ENCODE results near the gene LPAR3.

The LPAR3 gene

GRCh38 chr1:84887261-84887934 lies 5.6 kb downstream of the LPAR3 start:
- ChIA-PET CTCF (no interaction called here), POLR2A (no interaction called here)
- Histone ChIP-seq H3K36me3 (ENCODE audit: control insufficient read depth in 4 of 4, insufficient read depth in 4 of 4, low read length in 3 of 4) (peaks cover 0 to 3% (median 0%) of the 10 kb centered on the region in 4 experiments), H3K27me3 (replicated peaks in 2 of 5; ENCODE audit: control insufficient read depth in 4 of 5, insufficient read depth in 5 of 5, low read length in 4 of 5) (peaks cover 0 to 11% (median 7%) of the 10 kb centered on the region in 5 experiments), H3K9me3 (ENCODE audit: control extremely low read depth in 1 of 5, control insufficient read depth in 4 of 5, insufficient read depth in 2 of 5, low read depth in 1 of 5, low read length in 4 of 5) (peaks cover 0 to 3% (median 0%) of the 10 kb centered on the region in 5 experiments), H3K27ac (ENCODE audit: insufficient read depth in 1 of 2, low read depth in 1 of 2, low read length in 2 of 2, poor library complexity in 1 of 2, severe bottlenecking in 2 of 2) (no peak overlapping the region), H3K4me1 (ENCODE audit: control extremely low read depth in 1 of 4, control insufficient read depth in 4 of 4, insufficient read depth in 4 of 4, low read length in 3 of 4) (peaks cover 2 to 8% (median 2%) of the 10 kb centered on the region in 4 experiments), H3K4me3 (ENCODE audit: control insufficient read depth in 1 of 7, extremely low read depth in 1 of 7, insufficient read depth in 4 of 7, low read depth in 2 of 7, low read length in 6 of 7) (no peak overlapping the region)
- no peak for DNase-seq
- 100% methylated on average over 3 of the region's 4 CpGs for WGBS (ENCODE audit: insufficient coverage)

GRCh38 chr1:84885469-84885868 lies 7.5 kb downstream of the LPAR3 start:
- 100% methylated on average over 1 of the region's 2 CpGs for WGBS (ENCODE audit: insufficient coverage)
- H3K27ac ChIP-seq (ENCODE audit: insufficient read depth in 1 of 2, low read depth in 1 of 2, low read length in 2 of 2, poor library complexity in 1 of 2, severe bottlenecking in 2 of 2) = no peak overlapping the region
- CTCF ChIA-PET = interaction anchor here (1.8 kb wide), 1 partner anchor 113 kb away, joined by 5 read pairs; no protein-coding TSS in a partner anchor

GRCh38 chr1:84884671-84885389 lies 8.2 kb downstream of the LPAR3 start:
- no peak overlapping the region for H3K4me3 ChIP-seq (ENCODE audit: control insufficient read depth in 1 of 7, extremely low read depth in 1 of 7, insufficient read depth in 4 of 7, low read depth in 2 of 7, low read length in 6 of 7)
- H3K27me3 ChIP-seq (replicated peaks in 2 of 5; ENCODE audit: control insufficient read depth in 4 of 5, insufficient read depth in 5 of 5, low read length in 4 of 5) = no peaks in the 10 kb centered on the region
- WGBS (ENCODE audit: insufficient coverage) = 92% methylated on average over 6 of the region's 7 CpGs
- no peak for DNase-seq
- H3K9me3 ChIP-seq (ENCODE audit: control extremely low read depth in 1 of 5, control insufficient read depth in 4 of 5, insufficient read depth in 2 of 5, low read depth in 1 of 5, low read length in 4 of 5) = peaks cover 0 to 8% (median 2%) of the 10 kb centered on the region in 5 experiments
- H3K36me3 ChIP-seq (ENCODE audit: control insufficient read depth in 4 of 4, insufficient read depth in 4 of 4, low read length in 3 of 4) = peaks cover 0 to 5% (median 0%) of the 10 kb centered on the region in 4 experiments
- POLR2A ChIA-PET = no interaction called here
- H3K27ac ChIP-seq (ENCODE audit: insufficient read depth in 1 of 2, low read depth in 1 of 2, low read length in 2 of 2, poor library complexity in 1 of 2, severe bottlenecking in 2 of 2) = no peak overlapping the region
- CTCF ChIA-PET = interaction anchor here (1.8 kb wide), 1 partner anchor 113 kb away, joined by 5 read pairs; no protein-coding TSS in a partner anchor
- peaks cover 0 to 6% (median 0%) of the 10 kb centered on the region in 4 experiments for H3K4me1 ChIP-seq (ENCODE audit: control extremely low read depth in 1 of 4, control insufficient read depth in 4 of 4, insufficient read depth in 4 of 4, low read length in 3 of 4)

More at GRCh38 chr1:84885469-84885868, 7.5 kb downstream of the LPAR3 start:
- no peak for DNase-seq
- Histone ChIP-seq H3K27me3 (replicated peaks in 2 of 5; ENCODE audit: control insufficient read depth in 4 of 5, insufficient read depth in 5 of 5, low read length in 4 of 5) (no peaks in the 10 kb centered on the region), H3K4me1 (ENCODE audit: control extremely low read depth in 1 of 4, control insufficient read depth in 4 of 4, insufficient read depth in 4 of 4, low read length in 3 of 4) (peaks cover 0 to 6% (median 0%) of the 10 kb centered on the region in 4 experiments), H3K4me3 (ENCODE audit: control insufficient read depth in 1 of 7, extremely low read depth in 1 of 7, insufficient read depth in 4 of 7, low read depth in 2 of 7, low read length in 6 of 7) (no peak overlapping the region), H3K36me3 (ENCODE audit: control insufficient read depth in 4 of 4, insufficient read depth in 4 of 4, low read length in 3 of 4) (peaks cover 0 to 3% (median 0%) of the 10 kb centered on the region in 4 experiments), H3K9me3 (ENCODE audit: control extremely low read depth in 1 of 5, control insufficient read depth in 4 of 5, insufficient read depth in 2 of 5, low read depth in 1 of 5, low read length in 4 of 5) (peaks cover 0 to 8% (median 2%) of the 10 kb centered on the region in 5 experiments)
- POLR2A ChIA-PET = no interaction called here

GRCh38 chr1:84883286-84883685 lies 9.7 kb downstream of the LPAR3 start:
- Histone ChIP-seq H3K27me3 (replicated peaks in 2 of 5; ENCODE audit: control insufficient read depth in 4 of 5, insufficient read depth in 5 of 5, low read length in 4 of 5) (no peaks in the 10 kb centered on the region), H3K9me3 (ENCODE audit: control extremely low read depth in 1 of 5, control insufficient read depth in 4 of 5, insufficient read depth in 2 of 5, low read depth in 1 of 5, low read length in 4 of 5) (peaks cover 0 to 8% (median 2%) of the 10 kb centered on the region in 5 experiments), H3K4me3 (ENCODE audit: control insufficient read depth in 1 of 7, extremely low read depth in 1 of 7, insufficient read depth in 4 of 7, low read depth in 2 of 7, low read length in 6 of 7) (no peak overlapping the region), H3K36me3 (ENCODE audit: control insufficient read depth in 4 of 4, insufficient read depth in 4 of 4, low read length in 3 of 4) (peaks cover 0 to 5% (median 0%) of the 10 kb centered on the region in 4 experiments), H3K4me1 (ENCODE audit: control extremely low read depth in 1 of 4, control insufficient read depth in 4 of 4, insufficient read depth in 4 of 4, low read length in 3 of 4) (no peaks in the 10 kb centered on the region), H3K27ac (ENCODE audit: insufficient read depth in 1 of 2, low read depth in 1 of 2, low read length in 2 of 2, poor library complexity in 1 of 2, severe bottlenecking in 2 of 2) (no peak overlapping the region)
- ChIA-PET CTCF (interaction anchor here (1.5 kb wide), 1 partner anchor 11 kb away, joined by 3 read pairs; no protein-coding TSS in a partner anchor), POLR2A (no interaction called here)
- no peak for DNase-seq

- Histone ChIP-seq H3K27me3 (replicated peaks in 2 of 5; ENCODE audit: control insufficient read depth in 4 of 5, insufficient read depth in 5 of 5, low read length in 4 of 5) (peaks cover 0 to 2% (median 0%) of the 10 kb centered on the region in 5 experiments), H3K27ac (ENCODE audit: insufficient read depth in 1 of 2, low read depth in 1 of 2, low read length in 2 of 2, poor library complexity in 1 of 2, severe bottlenecking in 2 of 2) (no peak overlapping the region), H3K4me3 (ENCODE audit: control insufficient read depth in 1 of 7, extremely low read depth in 1 of 7, insufficient read depth in 4 of 7, low read depth in 2 of 7, low read length in 6 of 7) (no peak overlapping the region), H3K4me1 (ENCODE audit: control extremely low read depth in 1 of 4, control insufficient read depth in 4 of 4, insufficient read depth in 4 of 4, low read length in 3 of 4) (no peaks in the 10 kb centered on the region), H3K9me3 (ENCODE audit: control extremely low read depth in 1 of 5, control insufficient read depth in 4 of 5, insufficient read depth in 2 of 5, low read depth in 1 of 5, low read length in 4 of 5) (peaks cover 0 to 9% (median 2%) of the 10 kb centered on the region in 5 experiments), H3K36me3 (ENCODE audit: control insufficient read depth in 4 of 4, insufficient read depth in 4 of 4, low read length in 3 of 4) (peaks cover 0 to 2% (median 0%) of the 10 kb centered on the region in 4 experiments)
- no peak for DNase-seq
- WGBS (ENCODE audit: insufficient coverage) = 100% methylated on average over 3 of the region's 4 CpGs
- ChIA-PET CTCF (no interaction called here), POLR2A (no interaction called here)
Measured at GRCh38 chr1:84877592-84877991, 15.4 kb downstream of the LPAR3 start.

GRCh38 chr1:84876353-84876752 lies 16.7 kb downstream of the LPAR3 start:
- peaks cover 0 to 7% (median 0%) of the 10 kb centered on the region in 5 experiments for H3K9me3 ChIP-seq (ENCODE audit: control extremely low read depth in 1 of 5, control insufficient read depth in 4 of 5, insufficient read depth in 2 of 5, low read depth in 1 of 5, low read length in 4 of 5)
- CTCF ChIA-PET = no interaction called here
- peaks cover 0 to 3% (median 0%) of the 10 kb centered on the region in 5 experiments for H3K27me3 ChIP-seq (replicated peaks in 2 of 5; ENCODE audit: control insufficient read depth in 4 of 5, insufficient read depth in 5 of 5, low read length in 4 of 5)
- H3K27ac ChIP-seq (ENCODE audit: insufficient read depth in 1 of 2, low read depth in 1 of 2, low read length in 2 of 2, poor library complexity in 1 of 2, severe bottlenecking in 2 of 2) = no peak overlapping the region
- DNase-seq = no peak
- H3K36me3 ChIP-seq (ENCODE audit: control insufficient read depth in 4 of 4, insufficient read depth in 4 of 4, low read length in 3 of 4) = peaks cover 0 to 2% (median 0%) of the 10 kb centered on the region in 4 experiments
- no peak overlapping the region for H3K4me3 ChIP-seq (ENCODE audit: control insufficient read depth in 1 of 7, extremely low read depth in 1 of 7, insufficient read depth in 4 of 7, low read depth in 2 of 7, low read length in 6 of 7)
- POLR2A ChIA-PET = no interaction called here
- WGBS (ENCODE audit: insufficient coverage) = 100% methylated on average over 3 of the region's 5 CpGs
- no peaks in the 10 kb centered on the region for H3K4me1 ChIP-seq (ENCODE audit: control extremely low read depth in 1 of 4, control insufficient read depth in 4 of 4, insufficient read depth in 4 of 4, low read length in 3 of 4)

- no peak for DNase-seq
- Histone ChIP-seq H3K27me3 (replicated peaks in 2 of 5; ENCODE audit: control insufficient read depth in 4 of 5, insufficient read depth in 5 of 5, low read length in 4 of 5) (peaks cover 0 to 3% (median 0%) of the 10 kb centered on the region in 5 experiments), H3K36me3 (ENCODE audit: control insufficient read depth in 4 of 4, insufficient read depth in 4 of 4, low read length in 3 of 4) (no peaks in the 10 kb centered on the region), H3K9me3 (ENCODE audit: control extremely low read depth in 1 of 5, control insufficient read depth in 4 of 5, insufficient read depth in 2 of 5, low read depth in 1 of 5, low read length in 4 of 5) (peaks cover 0 to 2% (median 0%) of the 10 kb centered on the region in 5 experiments), H3K27ac (ENCODE audit: insufficient read depth in 1 of 2, low read depth in 1 of 2, low read length in 2 of 2, poor library complexity in 1 of 2, severe bottlenecking in 2 of 2) (no peak overlapping the region), H3K4me3 (ENCODE audit: control insufficient read depth in 1 of 7, extremely low read depth in 1 of 7, insufficient read depth in 4 of 7, low read depth in 2 of 7, low read length in 6 of 7) (no peak overlapping the region), H3K4me1 (ENCODE audit: control extremely low read depth in 1 of 4, control insufficient read depth in 4 of 4, insufficient read depth in 4 of 4, low read length in 3 of 4) (no peaks in the 10 kb centered on the region)
- WGBS (ENCODE audit: insufficient coverage) = 100% methylated on average over 1 of the region's 2 CpGs
- CTCF ChIA-PET = no interaction called here
- POLR2A ChIA-PET = no interaction called here
Measured at GRCh38 chr1:84873366-84873765, 19.6 kb downstream of the LPAR3 start.

Data from common myeloid progenitor, CD34-positive (primary cell).